ENCODE measurements around the gene NBEAL2.

DNA sequence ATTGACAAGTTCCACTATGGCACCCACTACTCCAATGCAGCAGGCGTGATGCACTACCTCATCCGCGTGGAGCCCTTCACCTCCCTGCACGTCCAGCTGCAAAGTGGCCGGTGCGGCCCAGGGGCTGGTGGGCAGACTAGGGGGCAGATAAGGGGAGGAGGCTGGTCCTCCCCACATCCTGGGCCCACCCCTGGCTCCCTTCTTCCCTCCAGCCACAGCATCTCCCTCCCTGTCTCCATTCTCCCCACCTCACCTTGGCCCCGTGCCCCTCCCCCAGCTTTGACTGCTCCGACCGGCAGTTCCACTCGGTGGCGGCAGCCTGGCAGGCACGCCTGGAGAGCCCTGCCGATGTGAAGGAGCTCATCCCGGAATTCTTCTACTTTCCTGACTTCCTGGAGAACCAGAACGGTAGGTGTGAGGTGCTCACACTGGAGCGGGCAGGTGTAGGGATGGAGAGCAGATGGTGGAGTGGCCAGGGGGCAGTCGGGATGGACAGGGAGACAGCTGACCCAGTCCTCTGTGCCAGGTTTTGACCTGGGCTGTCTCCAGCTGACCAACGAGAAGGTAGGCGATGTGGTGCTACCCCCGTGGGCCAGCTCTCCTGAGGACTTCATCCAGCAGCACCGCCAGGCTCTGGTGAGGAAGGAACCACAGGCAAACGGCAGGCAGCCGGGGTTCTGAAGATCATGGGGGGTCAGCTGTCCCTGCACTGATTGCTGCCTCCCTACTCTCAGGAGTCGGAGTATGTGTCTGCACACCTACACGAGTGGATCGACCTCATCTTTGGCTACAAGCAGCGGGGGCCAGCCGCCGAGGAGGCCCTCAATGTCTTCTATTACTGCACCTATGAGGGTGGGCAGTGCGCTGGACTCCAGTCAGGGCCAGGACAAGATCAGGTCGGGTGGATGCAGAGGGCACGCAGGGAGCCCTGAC, 26.0 kb downstream of the NBEAL2 start:
- TF ChIP-seq, protein P1, sequence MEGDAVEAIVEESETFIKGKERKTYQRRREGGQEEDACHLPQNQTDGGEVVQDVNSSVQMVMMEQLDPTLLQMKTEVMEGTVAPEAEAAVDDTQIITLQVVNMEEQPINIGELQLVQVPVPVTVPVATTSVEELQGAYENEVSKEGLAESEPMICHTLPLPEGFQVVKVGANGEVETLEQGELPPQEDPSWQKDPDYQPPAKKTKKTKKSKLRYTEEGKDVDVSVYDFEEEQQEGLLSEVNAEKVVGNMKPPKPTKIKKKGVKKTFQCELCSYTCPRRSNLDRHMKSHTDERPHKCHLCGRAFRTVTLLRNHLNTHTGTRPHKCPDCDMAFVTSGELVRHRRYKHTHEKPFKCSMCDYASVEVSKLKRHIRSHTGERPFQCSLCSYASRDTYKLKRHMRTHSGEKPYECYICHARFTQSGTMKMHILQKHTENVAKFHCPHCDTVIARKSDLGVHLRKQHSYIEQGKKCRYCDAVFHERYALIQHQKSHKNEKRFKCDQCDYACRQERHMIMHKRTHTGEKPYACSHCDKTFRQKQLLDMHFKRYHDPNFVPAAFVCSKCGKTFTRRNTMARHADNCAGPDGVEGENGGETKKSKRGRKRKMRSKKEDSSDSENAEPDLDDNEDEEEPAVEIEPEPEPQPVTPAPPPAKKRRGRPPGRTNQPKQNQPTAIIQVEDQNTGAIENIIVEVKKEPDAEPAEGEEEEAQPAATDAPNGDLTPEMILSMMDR (conservative IDR thresholded peaks at IDR 0.05; ENCODE audit: low read depth, low read length) = no peak
- no peak for TF ChIP-seq POLR2A (IDR thresholded peaks at IDR 0.05; ENCODE audit: low read depth, low read length)
